Osteocyte (in vitro differentiated cells): ENCODE measurements around the gene DYNC2H1. TPM values are rescaled to one million over a fixed set of nuclear protein-coding genes. Genes with fewer than 3 reads are reported as not detected.

Source experiments
- DNase-seq: peaks from one replicate; pipeline ENCODE4 v3.0.0; 2021; ENCODE audit warnings: mixed read lengths; ENCODE audit not compliant: unreplicated experiment; ENCODE audit errors: extremely low spot score
- H3K27ac Mint-ChIP-seq: one replicate; pipeline ENCODE4 v1.8.0; 2021; ENCODE audit warnings: mild to moderate bottlenecking, mixed read lengths; ENCODE audit not compliant: unreplicated experiment
- H3K27me3 Mint-ChIP-seq: one replicate; pipeline ENCODE4 v1.8.0; 2021; ENCODE audit warnings: mixed read lengths; ENCODE audit not compliant: unreplicated experiment
- H3K36me3 Mint-ChIP-seq: one replicate; pipeline ENCODE4 v1.8.0; 2021; ENCODE audit warnings: mixed read lengths; ENCODE audit not compliant: unreplicated experiment
- H3K4me1 Mint-ChIP-seq: one replicate; pipeline ENCODE4 v1.8.0; 2021; ENCODE audit warnings: mixed read lengths; ENCODE audit not compliant: unreplicated experiment
- H3K4me3 Mint-ChIP-seq: one replicate; pipeline ENCODE4 v1.8.0; 2021; ENCODE audit warnings: mild to moderate bottlenecking, moderate library complexity, mixed read lengths; ENCODE audit not compliant: unreplicated experiment
- H3K9me3 Mint-ChIP-seq: one replicate; pipeline ENCODE4 v1.8.0; 2021; ENCODE audit warnings: mixed read lengths; ENCODE audit not compliant: unreplicated experiment
- CTCF ChIP-seq: fragments of 200-600 bp; sonication (generic); IDR thresholded peaks from 2 replicates; pipeline ENCODE4 v1.5.0; 2021; ENCODE audit warnings: antibody characterized with exemption, mild to moderate bottlenecking, moderate library complexity
- total RNA-seq: library from RNA; stranded (reverse); gene quantifications from 2 replicates; pipeline ENCODE4 v1.2.1, GENCODE V29; 2021

DYNC2H1 gene
- total RNA-seq, 1 donor from 2014 or later: 23.4 TPM

GRCh38 chr11:103486604-103487003 is 377.4 kb downstream of the DYNC2H1 start:
- H3K4me1 Mint-ChIP-seq: peaks cover under 1% of the 10 kb centered on the region
- no peaks in the 10 kb centered on the region for H3K27me3 Mint-ChIP-seq
- no peak for DNase-seq
- peaks cover 5% of the 10 kb centered on the region for H3K9me3 Mint-ChIP-seq
- H3K4me3 Mint-ChIP-seq: no peak overlapping the region
- H3K36me3 Mint-ChIP-seq: no peaks in the 10 kb centered on the region
- no peak for TF ChIP-seq CTCF
- H3K27ac Mint-ChIP-seq: no peak overlapping the region

- Mint-ChIP-seq H3K27ac (no peak overlapping the region), H3K27me3 (no peaks in the 10 kb centered on the region), H3K4me1 (no peaks in the 10 kb centered on the region), H3K36me3 (no peaks in the 10 kb centered on the region), H3K9me3 (peaks cover 5% of the 10 kb centered on the region), H3K4me3 (no peak overlapping the region)
- no peak for DNase-seq
- TF ChIP-seq CTCF: no peak
Observed at GRCh38 chr11:103487113-103487512, 377.9 kb downstream of the DYNC2H1 start.

- no peak overlapping the region for H3K4me3 Mint-ChIP-seq
- H3K27me3 Mint-ChIP-seq: no peaks in the 10 kb centered on the region
- no peak for TF ChIP-seq CTCF
- H3K27ac Mint-ChIP-seq: no peak overlapping the region
- no peaks in the 10 kb centered on the region for H3K36me3 Mint-ChIP-seq
- peaks cover 4% of the 10 kb centered on the region for H3K9me3 Mint-ChIP-seq
- DNase-seq: no peak
- H3K4me1 Mint-ChIP-seq: no peaks in the 10 kb centered on the region
Observed at GRCh38 chr11:103488031-103488461, 378.8 kb downstream of the DYNC2H1 start.

- Mint-ChIP-seq H3K27me3 (no peaks in the 10 kb centered on the region), H3K4me3 (no peak overlapping the region), H3K36me3 (no peaks in the 10 kb centered on the region), H3K4me1 (no peaks in the 10 kb centered on the region), H3K9me3 (no peaks in the 10 kb centered on the region), H3K27ac (no peak overlapping the region)
- no peak for TF ChIP-seq CTCF
- DNase-seq: no peak
Observed at GRCh38 chr11:103488579-103488978, 379.4 kb downstream of the DYNC2H1 start.

- TF ChIP-seq CTCF: no peak
- no peaks in the 10 kb centered on the region for H3K9me3 Mint-ChIP-seq
Observed at GRCh38 chr11:103491777-103492176, 382.6 kb downstream of the DYNC2H1 start.

More at GRCh38 chr11:103491777-103492176, 382.6 kb downstream of the DYNC2H1 start:
- Mint-ChIP-seq H3K4me3 (no peak overlapping the region), H3K4me1 (no peaks in the 10 kb centered on the region), H3K27me3 (no peaks in the 10 kb centered on the region), H3K27ac (no peak overlapping the region), H3K36me3 (no peaks in the 10 kb centered on the region)
- no peak for DNase-seq
